Breast epithelium (tissue), 4 donors: ENCODE results near the gene TXNDC2. TPM values are rescaled to one million over a fixed set of nuclear protein-coding genes. Genes with fewer than 3 reads are reported as not detected.
"Not testable (repeated sequence)": the region's sequence is repeated elsewhere in the genome, so short reads cannot be mapped to it uniquely, and the experiment has no call there.

Source experiments
- DNase-seq, 2 donors: peaks; one replicate each; pipeline ENCODE4 v3.0.0-alpha.2; 2019; ENCODE audit warnings: low spot score in 2 of 2
- H3K27ac ChIP-seq, 2 donors: fragments of 200-600 bp; sonication (generic) in 1 of 2; one replicate each; pipeline ENCODE4 v1.5.1; 2016 to 2019; ENCODE audit warnings: mild to moderate bottlenecking in 1 of 2
- H3K27me3 ChIP-seq, 2 donors: fragments of 200-600 bp; sonication (generic) in 1 of 2; one replicate each; pipeline versions ENCODE4 v1.5.1 to v1.6.0; 2017 to 2019; ENCODE audit warnings: control low read depth in 1 of 2, mild to moderate bottlenecking in 1 of 2
- H3K36me3 ChIP-seq: fragments of 200-600 bp; one replicate; pipeline ENCODE4 v1.5.1; 2019
- H3K4me1 ChIP-seq, 2 donors: fragments of 200-600 bp; sonication (generic); one replicate each; pipeline ENCODE4 v1.5.1; 2016 to 2019; ENCODE audit warnings: control low read depth in 1 of 2
- H3K4me3 ChIP-seq, 3 donors: fragments of 200-600 bp; sonication (generic); 1 replicate in 2 of 3; 2 replicates in 1 of 3; pipeline ENCODE4 v1.5.1; 2016 to 2019; ENCODE audit warnings: mild to moderate bottlenecking in 3 of 3, moderate library complexity in 2 of 3
- H3K9me3 ChIP-seq, 2 donors: fragments of 200-600 bp; sonication (generic) in 1 of 2; one replicate each; pipeline ENCODE4 v1.5.1; 2016 to 2019; ENCODE audit warnings: control low read depth in 1 of 2
- POLR2A ChIP-seq: fragments of 450-650 bp; IDR thresholded peaks from one replicate; pipeline ENCODE4 v1.6.1; 2016; ENCODE audit warnings: antibody characterized with exemption, mild to moderate bottlenecking, moderate library complexity
- POLR2AphosphoS5 ChIP-seq, 3 donors: sonication (generic); formaldehyde crosslinking; IDR thresholded peaks; one replicate each; pipeline ENCODE4 v1.6.1; 2017; ENCODE audit warnings: antibody characterized with exemption in 3 of 3
- intact Hi-C: fragments of 100-400 bp; cut with DNase I; formaldehyde crosslinking; loops from one replicate; pipeline ENCODE4 v1.15.1; 2023; ENCODE audit warnings: low total_unique reads
- total RNA-seq, 3 donors: library from RNA; depleted of rRNA; stranded (reverse); fragments of >200 nt; gene quantifications; one replicate each; pipeline ENCODE4 v1.1.0, GENCODE V29; 2016
- TF ChIP-seq, protein P1 (sequence below), 3 donors: fragments of 450-650 bp; IDR thresholded peaks; one replicate each; pipeline ENCODE4 v1.5.1; 2016 to 2017; ENCODE audit warnings: antibody characterized with exemption in 3 of 3, mild to moderate bottlenecking in 3 of 3, moderate library complexity in 3 of 3

TXNDC2 gene
- total RNA-seq, 3 donors from 2014 or later: 0.16 TPM; not detected in 2

DNA sequence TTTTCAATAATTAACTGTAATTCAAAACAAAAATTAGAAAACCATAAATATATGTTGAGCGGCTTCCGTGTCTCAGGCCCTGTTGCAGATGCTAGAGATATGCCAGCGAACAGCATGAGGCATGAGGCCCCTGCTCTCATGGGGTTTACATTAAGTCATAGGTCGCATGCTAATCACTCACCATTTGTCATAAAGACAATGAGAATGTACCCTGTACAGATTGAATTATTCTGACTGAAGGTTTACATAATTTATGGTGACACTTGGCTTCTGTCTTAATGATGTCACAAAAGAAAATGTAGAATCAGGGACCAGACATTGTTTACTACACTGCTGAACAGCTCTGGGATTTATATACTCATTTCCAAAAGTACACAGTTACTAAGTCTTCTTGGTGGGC lies 22.1 kb downstream of the TXNDC2 start:
- no peak overlapping the region for H3K4me3 ChIP-seq
- H3K4me1 ChIP-seq: no peaks in the 10 kb centered on the region
- no peaks in the 10 kb centered on the region for H3K9me3 ChIP-seq
- no peaks in the 10 kb centered on the region for H3K36me3 ChIP-seq
- H3K27me3 ChIP-seq: no peaks in the 10 kb centered on the region
- TF ChIP-seq, protein P1, sequence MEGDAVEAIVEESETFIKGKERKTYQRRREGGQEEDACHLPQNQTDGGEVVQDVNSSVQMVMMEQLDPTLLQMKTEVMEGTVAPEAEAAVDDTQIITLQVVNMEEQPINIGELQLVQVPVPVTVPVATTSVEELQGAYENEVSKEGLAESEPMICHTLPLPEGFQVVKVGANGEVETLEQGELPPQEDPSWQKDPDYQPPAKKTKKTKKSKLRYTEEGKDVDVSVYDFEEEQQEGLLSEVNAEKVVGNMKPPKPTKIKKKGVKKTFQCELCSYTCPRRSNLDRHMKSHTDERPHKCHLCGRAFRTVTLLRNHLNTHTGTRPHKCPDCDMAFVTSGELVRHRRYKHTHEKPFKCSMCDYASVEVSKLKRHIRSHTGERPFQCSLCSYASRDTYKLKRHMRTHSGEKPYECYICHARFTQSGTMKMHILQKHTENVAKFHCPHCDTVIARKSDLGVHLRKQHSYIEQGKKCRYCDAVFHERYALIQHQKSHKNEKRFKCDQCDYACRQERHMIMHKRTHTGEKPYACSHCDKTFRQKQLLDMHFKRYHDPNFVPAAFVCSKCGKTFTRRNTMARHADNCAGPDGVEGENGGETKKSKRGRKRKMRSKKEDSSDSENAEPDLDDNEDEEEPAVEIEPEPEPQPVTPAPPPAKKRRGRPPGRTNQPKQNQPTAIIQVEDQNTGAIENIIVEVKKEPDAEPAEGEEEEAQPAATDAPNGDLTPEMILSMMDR (IDR thresholded peaks at IDR 0.05): no peak
- TF ChIP-seq POLR2A (no peak), POLR2AphosphoS5 (IDR thresholded peaks at IDR 0.05) (no peak)
- intact Hi-C loops: no loop called here
- no peak for DNase-seq
- H3K27ac ChIP-seq: no peak overlapping the region

DNA sequence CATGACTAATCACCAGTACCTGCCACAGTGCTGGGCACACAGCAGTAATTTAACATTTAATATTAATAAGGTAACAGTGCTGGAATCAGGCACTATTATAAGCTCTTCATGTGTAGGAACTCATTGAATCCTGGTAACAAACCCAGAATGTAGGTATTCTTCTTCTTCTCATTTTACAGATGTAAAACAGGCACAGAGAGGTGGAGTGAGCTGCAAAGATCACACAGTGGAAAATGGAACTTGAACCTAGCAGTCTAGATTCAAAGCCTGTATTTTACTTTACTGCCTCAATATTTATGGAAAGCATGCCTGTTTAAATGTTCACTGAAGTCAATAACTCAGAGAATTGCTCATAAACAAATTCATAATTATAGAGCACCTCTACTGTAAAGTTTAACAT lies 24.3 kb downstream of the TXNDC2 start:
- intact Hi-C loops: no loop called here
- Histone ChIP-seq H3K36me3 (no peaks in the 10 kb centered on the region), H3K9me3 (no peaks in the 10 kb centered on the region), H3K27me3 (no peaks in the 10 kb centered on the region), H3K4me3 (no peak overlapping the region), H3K4me1 (no peaks in the 10 kb centered on the region), H3K27ac (no peak overlapping the region)
- no peak for DNase-seq
- TF ChIP-seq POLR2AphosphoS5 (IDR thresholded peaks at IDR 0.05) (no peak), POLR2A (no peak)
- TF ChIP-seq, protein P1 (IDR thresholded peaks at IDR 0.05): no peak

DNA sequence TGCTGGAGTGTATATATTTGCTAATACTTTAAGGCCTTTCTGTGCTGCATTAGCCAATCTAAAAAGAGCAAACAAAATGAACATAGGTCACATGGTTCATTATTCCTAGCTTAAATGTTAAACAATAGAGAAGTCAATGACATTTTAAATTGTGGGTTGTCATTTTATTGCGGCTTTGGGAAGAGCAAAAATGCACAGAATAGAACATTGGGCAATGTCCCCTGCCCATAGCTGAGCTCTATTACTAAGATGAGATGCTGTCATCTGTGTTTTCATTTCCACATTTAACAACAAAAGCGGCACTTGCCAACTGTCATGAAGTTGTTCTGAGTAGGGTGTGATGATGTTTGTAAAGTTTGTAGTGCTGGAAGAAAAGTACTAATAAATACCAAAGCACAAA lies 24.9 kb downstream of the TXNDC2 start:
- H3K27ac ChIP-seq: no peak overlapping the region
- no peaks in the 10 kb centered on the region for H3K36me3 ChIP-seq
- intact Hi-C loops: no loop called here
- no peak for TF ChIP-seq POLR2A
- no peak for TF ChIP-seq POLR2AphosphoS5 (IDR thresholded peaks at IDR 0.05)
- TF ChIP-seq, protein P1 (IDR thresholded peaks at IDR 0.05): no peak
- DNase-seq: no peak
- no peak overlapping the region for H3K4me3 ChIP-seq
- H3K4me1 ChIP-seq: peaks cover 0 to 3% of the 10 kb centered on the region in 2 donors
- H3K27me3 ChIP-seq: no peaks in the 10 kb centered on the region
- H3K9me3 ChIP-seq: no peaks in the 10 kb centered on the region

DNA sequence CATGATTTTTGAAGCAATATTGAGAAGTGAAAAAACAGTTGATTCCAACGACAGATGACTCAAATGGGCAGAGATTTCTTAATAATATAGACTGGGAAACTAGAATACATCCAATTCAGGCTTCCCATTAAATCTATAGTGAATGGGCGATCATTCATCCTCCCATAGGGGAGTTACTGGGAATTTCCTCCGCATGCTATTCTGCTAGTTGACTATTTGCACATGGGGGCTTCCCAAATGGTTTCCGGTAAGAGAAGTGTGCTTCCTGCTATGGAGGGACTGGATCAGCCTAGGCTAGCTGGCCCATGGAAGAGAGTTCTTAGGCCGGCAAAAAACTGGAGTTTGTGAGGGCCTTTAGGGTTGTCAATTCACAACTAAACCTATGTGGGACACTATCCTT lies 25.5 kb downstream of the TXNDC2 start:
- Histone ChIP-seq H3K27ac (no peak overlapping the region), H3K9me3 (no peaks in the 10 kb centered on the region), H3K36me3 (no peaks in the 10 kb centered on the region), H3K27me3 (no peaks in the 10 kb centered on the region), H3K4me3 (no peak overlapping the region), H3K4me1 (peaks cover 0 to 7% of the 10 kb centered on the region in 2 donors)
- no peak for TF ChIP-seq POLR2AphosphoS5 (IDR thresholded peaks at IDR 0.05)
- TF ChIP-seq, protein P1 (IDR thresholded peaks at IDR 0.05): no peak
- TF ChIP-seq POLR2A: no peak
- intact Hi-C loops: no loop called here
- no peak for DNase-seq

DNA sequence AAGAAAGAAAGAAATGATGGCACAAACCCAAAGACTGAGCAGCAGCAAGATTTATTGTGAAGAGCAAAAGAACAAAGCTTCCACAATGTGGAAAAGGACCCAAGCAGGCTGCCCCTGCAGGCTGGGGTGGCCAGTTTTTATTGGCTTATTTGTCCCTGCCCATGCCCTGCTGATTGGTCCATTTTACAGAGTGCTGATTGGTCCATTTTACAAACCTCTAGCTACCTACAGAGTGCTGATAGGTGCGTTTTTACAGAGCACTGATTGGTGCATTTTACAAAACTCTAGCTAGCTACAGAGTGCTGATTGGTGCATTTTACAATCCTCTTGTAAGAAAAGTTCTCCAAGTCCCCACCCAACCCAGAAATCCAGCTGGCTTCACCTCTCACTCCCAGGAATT lies 26.5 kb downstream of the TXNDC2 start:
- intact Hi-C loops, H3K27ac ChIP-seq: not testable (repeated sequence)

DNA sequence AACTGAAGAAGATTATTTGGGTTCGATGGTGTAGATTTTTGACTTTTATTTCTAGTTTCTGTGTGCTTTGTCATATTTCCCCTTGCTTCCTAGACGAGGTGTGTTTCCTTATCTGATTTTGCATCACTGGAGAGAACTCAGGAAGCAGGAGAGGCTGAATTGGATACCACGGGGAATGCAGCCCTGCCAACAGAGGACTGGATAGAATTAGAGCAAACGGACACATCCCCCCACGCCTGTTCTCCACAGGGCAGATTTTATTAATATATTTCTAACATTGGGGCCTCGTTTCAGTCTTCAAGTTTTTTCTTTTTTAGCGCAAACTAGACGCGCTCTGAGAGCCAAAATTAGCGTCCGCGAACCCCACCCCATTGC lies 27.4 kb downstream of the TXNDC2 start:
- intact Hi-C loops: no loop called here
- Histone ChIP-seq H3K4me3 (peak overlapping the region; percentile 91 to 97 (median 91)), H3K4me1 (peaks cover 0 to 12% of the 10 kb centered on the region in 2 donors), H3K27ac (peak overlapping the region; percentile 99 to 100), H3K9me3 (no peaks in the 10 kb centered on the region), H3K27me3 (no peaks in the 10 kb centered on the region), H3K36me3 (no peaks in the 10 kb centered on the region)
- TF ChIP-seq POLR2AphosphoS5 (IDR thresholded peaks at IDR 0.05) (no peak), POLR2A (no peak)
- TF ChIP-seq, protein P1 (IDR thresholded peaks at IDR 0.05): no peak
- no peak for DNase-seq

More for the DNA sequence above, 26.5 kb downstream of the TXNDC2 start:
- H3K36me3 ChIP-seq, H3K9me3 ChIP-seq, H3K4me3 ChIP-seq, DNase-seq, H3K27me3 ChIP-seq: not testable (repeated sequence)
- peaks cover 0 to 10% of the 10 kb centered on the region in 2 donors for H3K4me1 ChIP-seq
